GM12878 (cell line): ENCODE results near the gene COQ9. TPM values are rescaled to one million over a fixed set of nuclear protein-coding genes. Genes with fewer than 3 reads are reported as not detected.

Experiments used
- ATAC-seq: fragments of 200-7000 bp; cut with Tn5 transposase; 3 replicates; pipeline ENCODE4 v1.9.1; 2020; ENCODE audit warnings: mild to moderate bottlenecking, moderate library complexity
- BruUV-seq: library from RNA; stranded (reverse); fragments of 400-500 nt; replicated peaks from 2 replicates; lab custom pipeline; 2021; lab: Mats Ljungman, UMichigan
- CTCF ChIA-PET: fragments of 300-600 bp; sonication (Branson Sonifier 250); formaldehyde crosslinking; extraction: SDS; loops from one replicate; lab custom pipeline; 2021; ENCODE audit warnings: inconsistent platforms; lab: Yijun Ruan, JAX
- POLR2A ChIA-PET: fragments of 350-600 bp; formaldehyde crosslinking; extraction: SDS; loops from one replicate; lab custom pipeline; 2021; ENCODE audit warnings: inconsistent platforms; lab: Charles Lee
- RAD21 ChIA-PET: fragments of 300-600 bp; sonication (Branson Sonifier 250); formaldehyde crosslinking; loops from one replicate; lab custom pipeline; 2023; ENCODE audit warnings: antibody characterized with exemption; ENCODE audit not compliant: unreplicated experiment; lab: Charles Lee
- SMC1A ChIA-PET: fragments of 300-600 bp; sonication (Branson Sonifier 250); formaldehyde crosslinking; loops from one replicate; lab custom pipeline; 2023; ENCODE audit not compliant: unreplicated experiment, uncharacterized antibody; lab: Charles Lee
- DNase-seq: peaks from one replicate; pipeline ENCODE4 v3.0.0-alpha.2; 2011; ENCODE audit warnings: low read depth, low spot score
- FAIRE-seq: peaks from 3 replicates; lab custom pipeline; 2011; peaks lifted over from hg19 to GRCh38; lab: Jason Lieb, UNC
- H2AFZ ChIP-seq: 2 replicates; pipeline ENCODE4 v1.6.0; 2011; ENCODE audit warnings: low read depth, low read length, control low read depth; ENCODE audit not compliant: control insufficient read depth
- H3K27ac ChIP-seq: 2 replicates; pipeline ENCODE4 v1.5.1; 2011; ENCODE audit warnings: control low read depth; ENCODE audit not compliant: control insufficient read depth, insufficient read depth
- H3K27me3 ChIP-seq, 2 experiments: replicated peaks in 1 of 2; 2 replicates each; pipeline versions ENCODE4 v1.6.0 to v1.6.1; 2011; ENCODE audit warnings: low read length in 1 of 2; ENCODE audit not compliant: control insufficient read depth in 2 of 2, insufficient read depth in 2 of 2
- H3K36me3 ChIP-seq, 2 experiments: 2 replicates each; pipeline ENCODE4 v1.5.1; 2011; ENCODE audit warnings: low read length in 1 of 2; ENCODE audit not compliant: control insufficient read depth in 2 of 2, insufficient read depth in 2 of 2
- H3K4me1 ChIP-seq: 2 replicates; pipeline ENCODE4 v1.6.1; 2011; ENCODE audit warnings: mild to moderate bottlenecking, low read length, moderate library complexity, mixed read lengths; ENCODE audit not compliant: control insufficient read depth, insufficient read depth
- H3K4me2 ChIP-seq: 2 replicates; pipeline ENCODE4 v1.6.0; 2011; ENCODE audit warnings: control low read depth; ENCODE audit not compliant: control insufficient read depth, insufficient read depth
- H3K4me3 ChIP-seq: fragments of 200-600 bp; sonication (generic); 2 replicates; pipeline ENCODE4 v1.5.1; 2016
- H3K79me2 ChIP-seq: 2 replicates; pipeline ENCODE4 v1.6.0; 2011; ENCODE audit warnings: low read length; ENCODE audit not compliant: control insufficient read depth, insufficient read depth
- H3K9ac ChIP-seq: 2 replicates; pipeline ENCODE4 v1.8.0; 2011; ENCODE audit warnings: low read length, control low read depth, mixed read lengths; ENCODE audit not compliant: control insufficient read depth, insufficient read depth
- H3K9me3 ChIP-seq: replicated peaks from 3 replicates; pipeline ENCODE4 v1.5.1; 2011; ENCODE audit warnings: mild to moderate bottlenecking, low read length; ENCODE audit not compliant: control insufficient read depth, insufficient read depth
- H4K20me1 ChIP-seq: 2 replicates; pipeline ENCODE4 v1.6.0; 2011; ENCODE audit not compliant: control insufficient read depth, insufficient read depth
- BRCA1 ChIP-seq: IDR thresholded peaks from 2 replicates; pipeline ENCODE4 v1.6.1; 2011; ENCODE audit warnings: low read depth, low read length, improper control_type of control experiment
- CHD1 ChIP-seq: IDR thresholded peaks from 2 replicates; pipeline ENCODE4 v1.6.1; 2012; ENCODE audit warnings: low read depth, low read length, improper control_type of control experiment
- EED ChIP-seq: sonication (generic); IDR thresholded peaks from 2 replicates; pipeline ENCODE4 v1.6.1; 2016; ENCODE audit warnings: antibody characterized with exemption, low read depth
- MYC ChIP-seq: IDR thresholded peaks from 2 replicates; pipeline ENCODE4 v1.6.1; 2011; ENCODE audit warnings: mild to moderate bottlenecking, low read length, moderate library complexity, inconsistent platforms; ENCODE audit not compliant: insufficient read depth, insufficient replicate concordance, insufficient read length, severe bottlenecking
- POLR2AphosphoS2 ChIP-seq: IDR thresholded peaks from 2 replicates; pipeline ENCODE4 v1.6.1; 2011; ENCODE audit warnings: low read depth, mild to moderate bottlenecking, low read length, improper control_type of control experiment, moderate library complexity
- RB1 ChIP-seq: fragments of 450-650 bp; formaldehyde crosslinking; IDR thresholded peaks from 2 replicates; pipeline ENCODE4 v1.6.1; 2017; ENCODE audit warnings: mild to moderate bottlenecking, borderline replicate concordance
- SMAD1 ChIP-seq: fragments of 450-650 bp; IDR thresholded peaks from 2 replicates; pipeline ENCODE4 v1.6.1; 2018; ENCODE audit warnings: mild to moderate bottlenecking, low read depth; ENCODE audit not compliant: partially characterized antibody
- SMARCA5 ChIP-seq: fragments of 450-650 bp; IDR thresholded peaks from 2 replicates; pipeline ENCODE4 v1.6.1; 2017; ENCODE audit warnings: mild to moderate bottlenecking
- SREBF1 ChIP-seq: IDR thresholded peaks from 2 replicates; pipeline ENCODE4 v1.6.1; 2012; ENCODE audit warnings: mild to moderate bottlenecking, low read length
- TCF3 ChIP-seq: IDR thresholded peaks from 2 replicates; pipeline ENCODE4 v1.6.1; 2012; ENCODE audit warnings: low read depth, mild to moderate bottlenecking, low read length, borderline replicate concordance; ENCODE audit not compliant: insufficient read depth
- WGBS: methylation state at CpG from one replicate; pipeline ENCODE4 v1.1.6; 2016; ENCODE audit warnings: low lambda C conversion rate; ENCODE audit not compliant: insufficient replicate concordance, insufficient coverage; ENCODE audit errors: missing lambda C conversion rate; 5-methylcytosine and 5-hydroxymethylcytosine counted together
- in situ Hi-C: fragments of 300-500 bp; cut with MboI; formaldehyde crosslinking; loops from 9 replicates; pipeline ENCODE4 v1.14.3; 2018; ENCODE audit warnings: mixed read lengths
- intact Hi-C: fragments of 100-400 bp; cut with micrococcal nuclease; formaldehyde crosslinking; loops from one replicate; pipeline ENCODE4 v1.14.2; 2022; ENCODE audit not compliant: unreplicated experiment
- polyA plus RNA-seq, 11 experiments: library from polyadenylated mRNA; depleted of rRNA in 4 of 11; unstranded in 6 of 11; stranded (reverse) in 5 of 11; fragments of >200 nt; fragmentation: Nextera tagmentation in 4 of 11; fragmentation: Illumina TruSeq in 1 of 11; extraction: Ambion mirVana in 4 of 11; extraction: Trizol in 1 of 11; gene quantifications; 1 replicate in 1 of 11; 2 replicates in 10 of 11; pipeline versions ENCODE4 v1.2.1 to v1.2.3, GENCODE V29; 2011 to 2016; ENCODE audit warnings: inconsistent platforms in 2 of 11, missing spikeins in 2 of 11, low read depth in 1 of 11
- total RNA-seq, 4 experiments: library from RNA; depleted of rRNA in 3 of 4; stranded (reverse); fragments of >200 nt in 3 of 4; fragmentation: Illumina TruSeq in 1 of 4; extraction: Trizol in 1 of 4; gene quantifications; 2 replicates each; pipeline versions ENCODE4 v1.2.1 to v1.2.3, GENCODE V29; 2013 to 2021

COQ9 gene
- total and polyA plus RNA-seq, 10 of the 15 experiments (the other 5 are each of a cell fraction or from before 2014, with no cell fraction given) = 24.1 to 79.7 (median 50.1) TPM

DNA sequence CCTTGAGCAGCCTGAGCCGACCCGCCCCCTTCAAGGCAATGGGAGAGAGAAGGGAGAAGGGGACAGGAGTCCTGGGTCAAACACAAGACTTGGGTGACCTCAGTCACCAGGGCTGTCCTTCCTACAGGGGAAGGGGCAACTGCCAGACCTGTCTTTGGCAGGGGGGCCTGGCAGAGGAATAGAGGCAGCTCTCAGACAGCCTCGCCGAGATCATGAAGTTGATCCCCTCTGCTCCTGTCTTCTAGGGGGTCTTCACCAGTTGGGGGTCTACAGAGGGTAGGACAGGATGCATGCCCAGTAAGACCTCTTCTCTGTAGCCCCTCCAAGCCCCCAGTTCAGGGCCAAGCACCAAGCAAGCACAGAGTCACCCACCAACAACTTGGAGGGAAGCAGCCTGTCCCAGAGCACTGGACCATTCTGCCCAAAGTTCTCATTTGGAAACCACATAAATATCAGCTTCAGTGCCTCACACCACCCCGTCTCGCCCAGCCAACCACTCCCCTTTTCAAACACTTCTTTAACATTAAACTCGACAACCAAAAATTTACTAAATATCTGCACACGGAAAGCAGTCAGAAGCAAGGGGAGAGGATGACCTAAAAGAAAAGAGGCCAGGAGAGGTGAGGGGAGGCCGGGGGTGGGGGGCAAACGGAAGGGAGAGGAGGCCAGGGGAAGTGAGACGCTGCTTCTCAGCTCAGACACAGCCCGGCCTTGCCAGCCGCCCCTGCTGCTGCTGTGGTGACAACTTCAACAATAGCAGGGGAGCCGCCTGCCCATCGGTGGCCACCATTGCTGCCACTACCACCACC lies 31.3 kb downstream of the COQ9 start (continued):
- no peak for TF ChIP-seq SMAD1
- TF ChIP-seq POLR2AphosphoS2 = no peak
- no peak for TF ChIP-seq SMARCA5
- TF ChIP-seq CHD1 = no peak
- TF ChIP-seq SREBF1 = no peak
- TF ChIP-seq MYC = no peak
- no peak for TF ChIP-seq TCF3
- no peak for TF ChIP-seq BRCA1

DNA sequence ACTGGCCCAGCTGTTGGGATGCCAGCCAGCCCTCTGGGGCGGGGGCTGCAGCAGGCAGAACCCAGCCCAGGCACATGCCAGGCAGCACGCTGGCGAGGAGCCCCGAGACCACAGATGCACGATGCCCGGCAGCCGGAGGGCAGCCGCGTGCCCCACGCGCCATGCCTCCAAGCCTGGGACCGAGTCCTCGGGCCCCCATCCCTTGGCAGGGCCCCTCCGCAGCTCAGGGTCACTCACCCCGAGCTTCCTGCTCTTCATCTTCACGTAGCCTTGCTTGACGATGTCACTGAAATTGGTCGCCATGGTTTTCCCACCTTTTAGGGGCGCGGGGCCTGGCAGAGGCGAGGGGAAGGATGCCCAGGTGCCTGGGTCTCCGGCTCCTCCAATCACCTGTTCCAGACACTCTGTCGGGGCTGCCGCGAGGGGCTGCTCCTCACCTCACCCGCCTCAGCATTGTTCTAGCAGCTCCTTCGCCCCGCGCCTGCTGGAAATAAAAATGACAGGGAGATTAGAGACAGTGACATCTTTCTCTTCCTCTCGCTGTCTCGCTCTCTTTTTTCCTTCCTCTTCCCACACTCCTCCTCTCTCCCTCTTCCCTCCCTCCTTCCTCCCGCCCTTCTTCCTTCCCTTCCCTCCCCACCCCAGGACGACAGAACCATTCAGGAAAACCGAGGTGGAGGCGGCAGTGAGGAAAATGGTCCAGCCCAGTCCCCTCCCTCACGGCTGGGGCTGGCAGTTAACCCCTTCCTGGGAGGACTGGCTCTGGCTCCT lies 32.1 kb downstream of the COQ9 start:
- no peak for TF ChIP-seq RB1
- TF ChIP-seq EED = no peak
- Histone ChIP-seq H3K9me3 (no peaks in the 10 kb centered on the region), H3K27me3 (no peaks in the 10 kb centered on the region), H3K4me2 (no peak overlapping the region), H3K36me3 (no peaks in the 10 kb centered on the region), H4K20me1 (no peaks in the 10 kb centered on the region), H3K4me1 (peaks cover 16% of the 10 kb centered on the region), H3K4me3 (no peak overlapping the region), H2AFZ (no peak overlapping the region), H3K79me2 (no peaks in the 10 kb centered on the region), H3K27ac (no peak overlapping the region), H3K9ac (no peak overlapping the region)
- ATAC-seq (no peak), DNase-seq (no peak), FAIRE-seq (no peak)
- intact Hi-C loops = no loop called here
- POLR2A ChIA-PET = no interaction called here
- SMC1A ChIA-PET = interaction anchor here (1.4 kb wide), 1 partner anchor 7 kb away, joined by 4 read pairs; the partner anchor contains the start of gene DOK4
- in situ Hi-C loops = no loop called here
- no TSS peak for BruUV-seq
- WGBS = 70% methylated on average over 30 of the region's 36 CpGs
- RAD21 ChIA-PET = interaction anchor here (0.9 kb wide), 1 partner anchor 40 kb away, joined by 3 read pairs; no protein-coding TSS in a partner anchor
- CTCF ChIA-PET = interaction anchor here (0.9 to 1.6 kb wide), 2 partner anchors 17 kb away, joined by 3 to 5 read pairs; partner anchors contain the start of gene POLR2C
